Measurements from ENCODE around the gene RABGEF1. TPM values are rescaled to one million over a fixed set of nuclear protein-coding genes. Genes with fewer than 3 reads are reported as not detected.

Gene RABGEF1
- total and polyA plus RNA-seq, 2 experiments from 2014 or later, result 14.7 to 17.5 TPM

- H3K27ac ChIP-seq (ENCODE audit: low read depth), result no peak overlapping the region
- no peak overlapping the region for H3K27ac Mint-ChIP-seq
- H3K4me3 Mint-ChIP-seq, result no peak overlapping the region
- H3K9me3 Mint-ChIP-seq, result no peaks in the 10 kb centered on the region
- no peaks in the 10 kb centered on the region for H3K4me1 Mint-ChIP-seq
- peaks cover 26% of the 10 kb centered on the region for H4K20me1 ChIP-seq (replicated peaks; ENCODE audit: insufficient read depth)
- H3K9me2 ChIP-seq (ENCODE audit: insufficient read depth), result no peaks in the 10 kb centered on the region
- no peak overlapping the region for H3K4me3 ChIP-seq
- no peaks in the 10 kb centered on the region for H3K27me3 ChIP-seq (ENCODE audit: insufficient read depth)
- H3K27me3 Mint-ChIP-seq (ENCODE audit: insufficient read depth, low read depth, poor library complexity), result peaks cover 3% of the 10 kb centered on the region
- DNase-seq (ENCODE audit: low spot score) (no peak), ATAC-seq (no peak)
- peaks cover 95% of the 10 kb centered on the region for H3K79me2 ChIP-seq (replicated peaks; ENCODE audit: insufficient read depth)
- TF ChIP-seq STAT1 (IDR thresholded peaks at IDR 0.05; ENCODE audit: unreplicated experiment) (no peak), ZNF331 (CRISPR knock-in tag; IDR thresholded peaks at IDR 0.05; ENCODE audit: low read depth) (no peak), JUNB (IDR thresholded peaks at IDR 0.05; ENCODE audit: unreplicated experiment) (no peak), EZH2phosphoT487 (IDR thresholded peaks at IDR 0.05; ENCODE audit: unreplicated experiment) (no peak), ZNF114 (CRISPR knock-in tag; IDR thresholded peaks at IDR 0.05) (no peak), POLR2AphosphoS5 (IDR thresholded peaks at IDR 0.05; ENCODE audit: low read depth) (no peak), REST (IDR thresholded peaks at IDR 0.05; ENCODE audit: unreplicated experiment) (no peak), CTCF (conservative IDR thresholded peaks at IDR 0.05; ENCODE audit: low read depth in 2 of 2) (no peak), CREB1 (CRISPR knock-in tag; IDR thresholded peaks at IDR 0.05; ENCODE audit: low read depth) (no peak), EZH2 (IDR thresholded peaks at IDR 0.05; ENCODE audit: low read depth, unreplicated experiment) (no peak), NANOG (IDR thresholded peaks at IDR 0.05; ENCODE audit: borderline replicate concordance) (no peak)
- TF ChIP-seq, protein P1, sequence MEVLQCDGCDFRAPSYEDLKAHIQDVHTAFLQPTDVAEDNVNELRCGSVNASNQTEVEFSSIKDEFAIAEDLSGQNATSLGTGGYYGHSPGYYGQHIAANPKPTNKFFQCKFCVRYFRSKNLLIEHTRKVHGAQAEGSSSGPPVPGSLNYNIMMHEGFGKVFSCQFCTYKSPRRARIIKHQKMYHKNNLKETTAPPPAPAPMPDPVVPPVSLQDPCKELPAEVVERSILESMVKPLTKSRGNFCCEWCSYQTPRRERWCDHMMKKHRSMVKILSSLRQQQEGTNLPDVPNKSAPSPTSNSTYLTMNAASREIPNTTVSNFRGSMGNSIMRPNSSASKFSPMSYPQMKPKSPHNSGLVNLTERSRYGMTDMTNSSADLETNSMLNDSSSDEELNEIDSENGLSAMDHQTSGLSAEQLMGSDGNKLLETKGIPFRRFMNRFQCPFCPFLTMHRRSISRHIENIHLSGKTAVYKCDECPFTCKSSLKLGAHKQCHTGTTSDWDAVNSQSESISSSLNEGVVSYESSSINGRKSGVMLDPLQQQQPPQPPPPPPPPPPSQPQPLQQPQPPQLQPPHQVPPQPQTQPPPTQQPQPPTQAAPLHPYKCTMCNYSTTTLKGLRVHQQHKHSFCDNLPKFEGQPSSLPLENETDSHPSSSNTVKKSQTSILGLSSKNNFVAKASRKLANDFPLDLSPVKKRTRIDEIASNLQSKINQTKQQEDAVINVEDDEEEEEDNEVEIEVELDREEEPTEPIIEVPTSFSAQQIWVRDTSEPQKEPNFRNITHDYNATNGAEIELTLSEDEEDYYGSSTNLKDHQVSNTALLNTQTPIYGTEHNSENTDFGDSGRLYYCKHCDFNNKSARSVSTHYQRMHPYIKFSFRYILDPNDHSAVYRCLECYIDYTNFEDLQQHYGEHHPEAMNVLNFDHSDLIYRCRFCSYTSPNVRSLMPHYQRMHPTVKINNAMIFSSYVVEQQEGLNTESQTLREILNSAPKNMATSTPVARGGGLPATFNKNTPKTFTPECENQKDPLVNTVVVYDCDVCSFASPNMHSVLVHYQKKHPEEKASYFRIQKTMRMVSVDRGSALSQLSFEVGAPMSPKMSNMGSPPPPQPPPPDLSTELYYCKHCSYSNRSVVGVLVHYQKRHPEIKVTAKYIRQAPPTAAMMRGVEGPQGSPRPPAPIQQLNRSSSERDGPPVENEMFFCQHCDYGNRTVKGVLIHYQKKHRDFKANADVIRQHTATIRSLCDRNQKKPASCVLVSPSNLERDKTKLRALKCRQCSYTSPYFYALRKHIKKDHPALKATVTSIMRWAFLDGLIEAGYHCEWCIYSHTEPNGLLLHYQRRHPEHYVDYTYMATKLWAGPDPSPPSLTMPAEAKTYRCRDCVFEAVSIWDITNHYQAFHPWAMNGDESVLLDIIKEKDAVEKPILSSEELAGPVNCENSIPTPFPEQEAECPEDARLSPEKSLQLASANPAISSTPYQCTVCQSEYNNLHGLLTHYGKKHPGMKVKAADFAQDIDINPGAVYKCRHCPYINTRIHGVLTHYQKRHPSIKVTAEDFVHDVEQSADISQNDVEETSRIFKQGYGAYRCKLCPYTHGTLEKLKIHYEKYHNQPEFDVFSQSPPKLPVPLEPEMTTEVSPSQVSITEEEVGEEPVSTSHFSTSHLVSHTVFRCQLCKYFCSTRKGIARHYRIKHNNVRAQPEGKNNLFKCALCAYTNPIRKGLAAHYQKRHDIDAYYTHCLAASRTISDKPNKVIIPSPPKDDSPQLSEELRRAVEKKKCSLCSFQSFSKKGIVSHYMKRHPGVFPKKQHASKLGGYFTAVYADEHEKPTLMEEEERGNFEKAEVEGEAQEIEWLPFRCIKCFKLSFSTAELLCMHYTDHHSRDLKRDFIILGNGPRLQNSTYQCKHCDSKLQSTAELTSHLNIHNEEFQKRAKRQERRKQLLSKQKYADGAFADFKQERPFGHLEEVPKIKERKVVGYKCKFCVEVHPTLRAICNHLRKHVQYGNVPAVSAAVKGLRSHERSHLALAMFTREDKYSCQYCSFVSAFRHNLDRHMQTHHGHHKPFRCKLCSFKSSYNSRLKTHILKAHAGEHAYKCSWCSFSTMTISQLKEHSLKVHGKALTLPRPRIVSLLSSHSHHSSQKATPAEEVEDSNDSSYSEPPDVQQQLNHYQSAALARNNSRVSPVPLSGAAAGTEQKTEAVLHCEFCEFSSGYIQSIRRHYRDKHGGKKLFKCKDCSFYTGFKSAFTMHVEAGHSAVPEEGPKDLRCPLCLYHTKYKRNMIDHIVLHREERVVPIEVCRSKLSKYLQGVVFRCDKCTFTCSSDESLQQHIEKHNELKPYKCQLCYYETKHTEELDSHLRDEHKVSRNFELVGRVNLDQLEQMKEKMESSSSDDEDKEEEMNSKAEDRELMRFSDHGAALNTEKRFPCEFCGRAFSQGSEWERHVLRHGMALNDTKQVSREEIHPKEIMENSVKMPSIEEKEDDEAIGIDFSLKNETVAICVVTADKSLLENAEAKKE (CRISPR knock-in tag; IDR thresholded peaks at IDR 0.05), result no peak
- TF ChIP-seq, protein P2, sequence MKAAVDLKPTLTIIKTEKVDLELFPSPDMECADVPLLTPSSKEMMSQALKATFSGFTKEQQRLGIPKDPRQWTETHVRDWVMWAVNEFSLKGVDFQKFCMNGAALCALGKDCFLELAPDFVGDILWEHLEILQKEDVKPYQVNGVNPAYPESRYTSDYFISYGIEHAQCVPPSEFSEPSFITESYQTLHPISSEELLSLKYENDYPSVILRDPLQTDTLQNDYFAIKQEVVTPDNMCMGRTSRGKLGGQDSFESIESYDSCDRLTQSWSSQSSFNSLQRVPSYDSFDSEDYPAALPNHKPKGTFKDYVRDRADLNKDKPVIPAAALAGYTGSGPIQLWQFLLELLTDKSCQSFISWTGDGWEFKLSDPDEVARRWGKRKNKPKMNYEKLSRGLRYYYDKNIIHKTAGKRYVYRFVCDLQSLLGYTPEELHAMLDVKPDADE (IDR thresholded peaks at IDR 0.05), result no peak
- no peaks in the 10 kb centered on the region for H3F3A ChIP-seq (replicated peaks; ENCODE audit: low read depth)
- H3K36me3 Mint-ChIP-seq (ENCODE audit: low read depth), result peaks cover 4% of the 10 kb centered on the region; the same call in 1 of the 3 replicates
- no peak overlapping the region for H2AFZ ChIP-seq
- no peaks in the 10 kb centered on the region for H3K36me3 ChIP-seq (ENCODE audit: insufficient read depth)
- no peaks in the 10 kb centered on the region for H3K4me1 ChIP-seq (ENCODE audit: insufficient read depth)
- H3K4me2 ChIP-seq, result no peak overlapping the region
Measured at GRCh38 chr7:66748791-66749190, 8.3 kb downstream of the RABGEF1 start.
